Measurements from ENCODE around the gene ADAM30.

- TF ChIP-seq CTCF (CRISPR knock-in tag; IDR thresholded peaks at IDR 0.05): no peak
- no peak for TF ChIP-seq ZNF777 (CRISPR knock-in tag; IDR thresholded peaks at IDR 0.05)
- no peak for TF ChIP-seq FIP1L1 (IDR thresholded peaks at IDR 0.05; ENCODE audit: borderline replicate concordance, insufficient read depth, low read depth, low read length)
- TF ChIP-seq SIN3A (IDR thresholded peaks at IDR 0.05; ENCODE audit: borderline replicate concordance, low read depth, low read length): no peak
- no peak for TF ChIP-seq IRF1 (CRISPR knock-in tag; IDR thresholded peaks at IDR 0.05; ENCODE audit: low read depth)
- no peak for TF ChIP-seq CREB1 (IDR thresholded peaks at IDR 0.05)
- TF ChIP-seq CREB1 (CRISPR knock-in tag; IDR thresholded peaks at IDR 0.05): no peak
- TF ChIP-seq JUNB (CRISPR knock-in tag; IDR thresholded peaks at IDR 0.05; ENCODE audit: borderline replicate concordance): no peak
- TF ChIP-seq ZNF30 (CRISPR knock-in tag; IDR thresholded peaks at IDR 0.05): no peak
Observed at GRCh38 chr1:119898981-119899720, 2.8 kb upstream of the ADAM30 start.

Data from HepG2 (cell line).